Sigmoid colon (tissue), 7 donors: ENCODE data around the gene NAT16. TPM values are rescaled to one million over a fixed set of nuclear protein-coding genes. Genes with fewer than 3 reads are reported as not detected.

Experiments
- DNase-seq: peaks from one replicate; pipeline ENCODE4 v3.0.0-alpha.2; 2019
- H3K27ac ChIP-seq, 4 donors: fragments of 200-600 bp; sonication (generic); one replicate each; pipeline ENCODE4 v1.5.1; 2016 to 2019; ENCODE audit warnings: mild to moderate bottlenecking in 1 of 4
- H3K27me3 ChIP-seq, 3 donors: fragments of 200-600 bp; sonication (generic); one replicate each; pipeline ENCODE4 v1.5.1; 2019; ENCODE audit warnings: mild to moderate bottlenecking in 1 of 3
- H3K36me3 ChIP-seq, 4 donors: fragments of 200-600 bp; sonication (generic); one replicate each; pipeline ENCODE4 v1.5.1; 2016 to 2019
- H3K4me1 ChIP-seq, 4 donors: fragments of 200-600 bp; sonication (generic); one replicate each; pipeline ENCODE4 v1.5.1; 2017 to 2019
- H3K4me3 ChIP-seq, 4 donors: fragments of 200-600 bp; sonication (generic); one replicate each; pipeline ENCODE4 v1.5.1; 2017 to 2019; ENCODE audit warnings: mild to moderate bottlenecking in 2 of 4, moderate library complexity in 1 of 4
- H3K9me3 ChIP-seq, 4 donors: fragments of 200-600 bp in 3 of 4; sonication (generic) in 3 of 4; one replicate each; pipeline versions ENCODE4 v1.5.1 to v1.6.1; 2013 to 2019
- CTCF ChIP-seq, 4 experiments: fragments of 450-650 bp in 3 of 4; fragments of 200-600 bp in 1 of 4; IDR thresholded peaks; one replicate each; pipeline ENCODE4 v1.5.1; 2016 to 2019; ENCODE audit warnings: antibody characterized with exemption in 4 of 4, mild to moderate bottlenecking in 3 of 4, moderate library complexity in 2 of 4
- EP300 ChIP-seq, 4 donors: sonication (generic); formaldehyde crosslinking; IDR thresholded peaks; one replicate each; pipeline ENCODE4 v1.6.1; 2017; ENCODE audit warnings: antibody characterized with exemption in 4 of 4
- POLR2A ChIP-seq, 2 donors: fragments of 450-650 bp; IDR thresholded peaks; one replicate each; pipeline ENCODE4 v1.6.1; 2016; ENCODE audit warnings: antibody characterized with exemption in 2 of 2, mild to moderate bottlenecking in 2 of 2, moderate library complexity in 2 of 2
- POLR2AphosphoS5 ChIP-seq, 4 donors: sonication (generic); formaldehyde crosslinking; IDR thresholded peaks; one replicate each; pipeline ENCODE4 v1.6.1; 2017; ENCODE audit warnings: antibody characterized with exemption in 4 of 4
- WGBS, 2 donors: extraction: QIAGEN DNeasy Blood & Tissue Kit; methylation state at CpG; one replicate each; pipeline ENCODE4 v1.1.7; 2013; 5-methylcytosine and 5-hydroxymethylcytosine counted together
- intact Hi-C: fragments of 100-400 bp; cut with DNase I; formaldehyde crosslinking; loops from one replicate; pipeline ENCODE4 v1.15.1; 2023
- polyA plus RNA-seq, 3 donors: library from polyadenylated mRNA; stranded (reverse); fragments of 200-250 nt; gene quantifications; one replicate each; pipeline ENCODE4 v1.2.3, GENCODE V29; 2013
- total RNA-seq, 4 donors: library from RNA; depleted of rRNA; stranded (reverse); fragments of >200 nt; gene quantifications; one replicate each; pipeline ENCODE4 v1.1.0, GENCODE V29; 2016
- donor health status: healthy with polysubstance abuse.
- donor health status: Bipolar disorder and iron deficiency.
- donor health status: healthy.

The NAT16 gene
- total and polyA plus RNA-seq, 7 donors, result 0.23 TPM; not detected in 6

DNA sequence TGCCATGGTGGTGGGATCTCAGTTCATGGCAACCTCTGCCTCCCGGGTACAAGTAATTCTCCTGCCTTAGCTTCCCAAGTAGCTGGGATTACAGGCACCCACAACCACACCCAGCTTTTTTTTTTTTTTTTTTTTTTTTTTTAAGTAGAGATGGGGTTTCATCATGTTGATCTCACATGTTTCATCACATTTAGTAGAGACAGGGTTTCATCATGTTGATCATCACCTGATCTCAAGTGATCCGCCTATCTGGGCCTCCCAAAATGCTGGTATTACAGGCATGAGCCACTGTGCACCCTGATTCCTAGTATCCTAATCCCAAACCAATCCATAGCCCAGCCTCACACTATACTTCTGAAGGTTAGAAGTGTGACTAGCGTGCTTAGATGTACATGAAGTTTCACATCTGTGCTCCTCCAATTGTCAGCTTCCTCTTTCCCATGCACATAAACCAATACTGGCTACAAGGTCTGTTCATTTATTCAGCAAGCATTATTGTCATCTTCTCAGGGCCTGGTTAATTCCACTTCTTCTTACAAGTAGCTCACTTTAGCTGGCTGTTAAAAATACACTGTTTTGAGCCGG is 6.8 kb upstream of the NAT16 start:
- Histone ChIP-seq H3K27ac (no peak overlapping the region), H3K36me3 (no peaks in the 10 kb centered on the region), H3K4me1 (no peaks in the 10 kb centered on the region), H3K9me3 (no peaks in the 10 kb centered on the region), H3K4me3 (no peak overlapping the region), H3K27me3 (peaks cover 0 to 38% (median 26%) of the 10 kb centered on the region in 3 donors)
- intact Hi-C loops, result no loop called here
- no peak for DNase-seq
- 84 to 89% methylated on average over 4 of the region's 4 CpGs for WGBS, 2 donors
- TF ChIP-seq EP300 (IDR thresholded peaks at IDR 0.05) (no peak), CTCF (IDR thresholded peaks at IDR 0.05) (no peak), POLR2AphosphoS5 (IDR thresholded peaks at IDR 0.05) (no peak)

- TF ChIP-seq EP300 (IDR thresholded peaks at IDR 0.05), result no peak
- TF ChIP-seq POLR2AphosphoS5 (IDR thresholded peaks at IDR 0.05), result no peak
- TF ChIP-seq POLR2A (IDR thresholded peaks at IDR 0.05), result no peak
- TF ChIP-seq CTCF (IDR thresholded peaks at IDR 0.05), result no peak
- Histone ChIP-seq H3K4me1 (no peaks in the 10 kb centered on the region), H3K27ac (no peak overlapping the region), H3K9me3 (no peaks in the 10 kb centered on the region), H3K27me3 (peaks cover 2 to 45% (median 33%) of the 10 kb centered on the region in 3 donors), H3K36me3 (no peaks in the 10 kb centered on the region), H3K4me3 (no peak overlapping the region)
- intact Hi-C loops, result no loop called here
- WGBS, 2 donors, result 63 to 79% methylated on average over 6 of the region's 6 CpGs
- no peak for DNase-seq
Measured at GRCh38 chr7:101186194-101186593, 6.1 kb upstream of the NAT16 start.

GRCh38 chr7:101185258-101185839 is 5.3 kb upstream of the NAT16 start:
- 38 to 54% methylated on average over 5 of the region's 5 CpGs for WGBS, 2 donors
- peaks cover 0 to 1% (median under 1%) of the 10 kb centered on the region in 4 donors for H3K4me1 ChIP-seq
- TF ChIP-seq EP300 (IDR thresholded peaks at IDR 0.05) (no peak), CTCF (IDR thresholded peaks at IDR 0.05) (no peak), POLR2AphosphoS5 (IDR thresholded peaks at IDR 0.05) (no peak), POLR2A (IDR thresholded peaks at IDR 0.05) (no peak)
- H3K9me3 ChIP-seq, result no peaks in the 10 kb centered on the region
- peaks cover 9 to 54% (median 42%) of the 10 kb centered on the region in 3 donors for H3K27me3 ChIP-seq
- DNase-seq, result no peak
- H3K4me3 ChIP-seq, result no peak overlapping the region
- no peak overlapping the region for H3K27ac ChIP-seq
- intact Hi-C loops, result no loop called here
- H3K36me3 ChIP-seq, result no peaks in the 10 kb centered on the region

- Histone ChIP-seq H3K9me3 (no peaks in the 10 kb centered on the region), H3K4me3 (no peak overlapping the region), H3K27ac (no peak overlapping the region), H3K27me3 (peaks cover 36 to 99% (median 91%) of the 10 kb centered on the region in 3 donors), H3K36me3 (no peaks in the 10 kb centered on the region), H3K4me1 (peaks cover 0 to 17% (median 15%) of the 10 kb centered on the region in 4 donors)
- no peak for TF ChIP-seq CTCF (IDR thresholded peaks at IDR 0.05)
- TF ChIP-seq POLR2AphosphoS5 (IDR thresholded peaks at IDR 0.05), result no peak
- no peak for TF ChIP-seq POLR2A (IDR thresholded peaks at IDR 0.05)
- TF ChIP-seq EP300 (IDR thresholded peaks at IDR 0.05), result no peak
- 3 to 6% methylated on average over 27 of the region's 27 CpGs for WGBS, 2 donors
- DNase-seq, result no peak
- intact Hi-C loops, result no loop called here
Measured at GRCh38 chr7:101179713-101180112, 380 bp downstream of the NAT16 start.
